Sigmoid colon (tissue), 7 donors: Measurements from ENCODE around the gene ADGRF1. TPM values are rescaled to one million over a fixed set of nuclear protein-coding genes. Genes with fewer than 3 reads are reported as not detected.
"Not testable (repeated sequence)": the region's sequence is repeated elsewhere in the genome, so short reads cannot be mapped to it uniquely, and the experiment has no call there.

ENCODE experiments used
- DNase-seq: peaks from one replicate; pipeline ENCODE4 v3.0.0-alpha.2; 2019
- H3K27ac ChIP-seq, 4 donors: fragments of 200-600 bp; sonication (generic); one replicate each; pipeline ENCODE4 v1.5.1; 2016 to 2019; ENCODE audit warnings: mild to moderate bottlenecking in 1 of 4
- H3K27me3 ChIP-seq, 3 donors: fragments of 200-600 bp; sonication (generic); one replicate each; pipeline ENCODE4 v1.5.1; 2019; ENCODE audit warnings: mild to moderate bottlenecking in 1 of 3
- H3K36me3 ChIP-seq, 4 donors: fragments of 200-600 bp; sonication (generic); one replicate each; pipeline ENCODE4 v1.5.1; 2016 to 2019
- H3K4me1 ChIP-seq, 4 donors: fragments of 200-600 bp; sonication (generic); one replicate each; pipeline ENCODE4 v1.5.1; 2017 to 2019
- H3K4me3 ChIP-seq, 4 donors: fragments of 200-600 bp; sonication (generic); one replicate each; pipeline ENCODE4 v1.5.1; 2017 to 2019; ENCODE audit warnings: mild to moderate bottlenecking in 2 of 4, moderate library complexity in 1 of 4
- H3K9me3 ChIP-seq, 4 donors: fragments of 200-600 bp in 3 of 4; sonication (generic) in 3 of 4; one replicate each; pipeline versions ENCODE4 v1.5.1 to v1.6.1; 2013 to 2019
- CTCF ChIP-seq, 4 experiments: fragments of 450-650 bp in 3 of 4; fragments of 200-600 bp in 1 of 4; IDR thresholded peaks; one replicate each; pipeline ENCODE4 v1.5.1; 2016 to 2019; ENCODE audit warnings: antibody characterized with exemption in 4 of 4, mild to moderate bottlenecking in 3 of 4, moderate library complexity in 2 of 4
- EP300 ChIP-seq, 4 donors: sonication (generic); formaldehyde crosslinking; IDR thresholded peaks; one replicate each; pipeline ENCODE4 v1.6.1; 2017; ENCODE audit warnings: antibody characterized with exemption in 4 of 4
- POLR2A ChIP-seq, 2 donors: fragments of 450-650 bp; IDR thresholded peaks; one replicate each; pipeline ENCODE4 v1.6.1; 2016; ENCODE audit warnings: antibody characterized with exemption in 2 of 2, mild to moderate bottlenecking in 2 of 2, moderate library complexity in 2 of 2
- POLR2AphosphoS5 ChIP-seq, 4 donors: sonication (generic); formaldehyde crosslinking; IDR thresholded peaks; one replicate each; pipeline ENCODE4 v1.6.1; 2017; ENCODE audit warnings: antibody characterized with exemption in 4 of 4
- WGBS, 2 donors: extraction: QIAGEN DNeasy Blood & Tissue Kit; methylation state at CpG; one replicate each; pipeline ENCODE4 v1.1.7; 2013; 5-methylcytosine and 5-hydroxymethylcytosine counted together
- intact Hi-C: fragments of 100-400 bp; cut with DNase I; formaldehyde crosslinking; loops from one replicate; pipeline ENCODE4 v1.15.1; 2023
- polyA plus RNA-seq, 3 donors: library from polyadenylated mRNA; stranded (reverse); fragments of 200-250 nt; gene quantifications; one replicate each; pipeline ENCODE4 v1.2.3, GENCODE V29; 2013
- total RNA-seq, 4 donors: library from RNA; depleted of rRNA; stranded (reverse); fragments of >200 nt; gene quantifications; one replicate each; pipeline ENCODE4 v1.1.0, GENCODE V29; 2016
- donor health status: healthy with polysubstance abuse.
- donor health status: Bipolar disorder and iron deficiency.
- donor health status: healthy.

ADGRF1 gene
- not detected for total RNA-seq
- 1 to 10 TPM in 1 of 3 donors, under 1 TPM in 1, not detected in 1; 0.46 to 1.0 TPM for polyA plus RNA-seq

DNA sequence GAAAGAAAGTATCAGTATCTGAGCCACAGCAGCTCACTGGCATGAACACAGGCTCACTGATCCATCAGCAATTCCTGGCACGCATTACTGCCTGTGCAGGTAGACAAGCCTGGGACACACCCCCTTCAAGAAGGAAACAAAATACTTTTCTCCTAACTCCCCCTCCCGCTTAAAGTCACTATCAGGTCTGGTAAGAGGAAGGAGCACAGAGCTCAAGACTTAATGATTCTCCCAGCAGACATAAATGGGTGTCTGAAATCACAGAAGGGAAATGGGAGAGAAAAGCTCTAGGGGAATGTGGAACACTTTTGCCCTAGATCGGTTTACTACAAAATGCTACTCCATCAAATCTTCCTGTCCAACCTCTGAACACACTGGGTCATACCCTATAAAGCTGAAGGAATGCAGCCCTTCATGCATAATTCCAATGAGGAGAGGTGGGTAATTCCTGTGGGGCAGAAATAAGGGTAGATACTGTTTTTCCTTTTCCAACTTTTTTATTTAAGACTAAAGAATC is at the start of gene ADGRF1:
TSS of gene ADGRF1 (minus strand) at position 58 of the 517 bp plus-strand sequence. CDS start 13,271 bp downstream, outside the sequence.
- H3K27me3 ChIP-seq = no peaks in the 10 kb centered on the region
- intact Hi-C loops = no loop called here
- no peak within 1 kb of the TSS for H3K27ac ChIP-seq
- WGBS, 2 donors = 32 to 71% methylated on average over 3 of the region's 3 CpGs
- H3K9me3 ChIP-seq = no peaks in the 10 kb centered on the region
- H3K36me3 ChIP-seq = no peaks in the 10 kb centered on the region
- TF ChIP-seq POLR2A (IDR thresholded peaks at IDR 0.05) (no peak), CTCF (IDR thresholded peaks at IDR 0.05) (no peak), EP300 (IDR thresholded peaks at IDR 0.05) (no peak), POLR2AphosphoS5 (IDR thresholded peaks at IDR 0.05) (no peak)
- peaks cover 0 to 4% (median 0%) of the 10 kb centered on the region in 4 donors for H3K4me1 ChIP-seq
- H3K4me3 ChIP-seq = no peak within 1 kb of the TSS
- no peak for DNase-seq

GRCh38 chr6:47090881-47091280 is 48.7 kb upstream of the ADGRF1 start:
- Histone ChIP-seq H3K27ac (no peak overlapping the region), H3K36me3 (no peaks in the 10 kb centered on the region), H3K27me3 (no peaks in the 10 kb centered on the region), H3K4me1 (peaks cover 0 to 23% (median 6%) of the 10 kb centered on the region in 4 donors), H3K4me3 (no peak overlapping the region), H3K9me3 (no peaks in the 10 kb centered on the region)
- intact Hi-C loops = no loop called here
- no peak for TF ChIP-seq CTCF (IDR thresholded peaks at IDR 0.05)
- TF ChIP-seq EP300 (IDR thresholded peaks at IDR 0.05) = no peak
- TF ChIP-seq POLR2AphosphoS5 (IDR thresholded peaks at IDR 0.05) = no peak
- TF ChIP-seq POLR2A (IDR thresholded peaks at IDR 0.05) = no peak
- DNase-seq = no peak
- 73 to 87% methylated on average over 6 of the region's 6 CpGs for WGBS, 2 donors

- intact Hi-C loops, H3K36me3 ChIP-seq, DNase-seq, H3K4me3 ChIP-seq, H3K27ac ChIP-seq, H3K27me3 ChIP-seq, H3K9me3 ChIP-seq: not testable (repeated sequence)
- peaks cover 0 to 33% (median 11%) of the 10 kb centered on the region in 4 donors for H3K4me1 ChIP-seq
- WGBS, 2 donors = 55 to 76% methylated on average over 4 of the region's 4 CpGs
These were observed 47.3 kb upstream of the ADGRF1 start for GRCh38 chr6:47089473-47089872.

DNA sequence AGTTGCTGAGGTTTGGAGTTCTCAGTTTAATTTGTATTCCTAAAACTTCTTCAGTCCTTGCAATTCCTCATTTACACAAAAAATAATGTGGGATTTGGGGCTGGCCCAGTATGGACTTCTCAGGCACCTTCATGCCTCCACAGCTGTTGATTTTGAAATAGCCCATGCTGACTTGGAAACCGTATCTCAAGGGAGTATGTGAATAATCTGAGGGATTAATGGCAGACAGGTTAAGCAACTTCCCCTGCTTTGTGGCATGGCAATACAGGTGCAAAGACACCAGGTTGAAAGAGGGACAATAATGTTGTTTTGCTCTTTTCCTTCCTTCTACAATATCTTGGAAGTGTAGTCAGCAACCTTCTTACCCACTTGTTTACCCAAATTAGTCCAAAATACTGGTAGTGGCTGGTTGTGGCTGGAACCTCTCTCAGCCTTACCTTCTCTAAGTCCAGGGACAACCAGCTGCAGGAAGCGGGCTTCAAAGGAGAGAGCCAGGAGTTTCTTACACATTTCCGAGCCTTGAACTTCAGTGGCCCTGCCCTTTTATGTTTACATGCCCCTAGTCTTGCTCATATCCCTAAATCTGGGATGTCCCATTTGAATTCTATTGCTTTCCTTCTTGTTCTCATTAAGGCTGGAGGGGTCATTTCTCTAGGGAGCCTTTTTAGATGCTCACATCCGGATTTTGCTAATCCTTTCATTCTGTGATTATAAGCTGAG is 44.1 kb upstream of the ADGRF1 start:
- H3K36me3 ChIP-seq = no peaks in the 10 kb centered on the region
- no peak overlapping the region for H3K27ac ChIP-seq
- no peaks in the 10 kb centered on the region for H3K27me3 ChIP-seq
- H3K4me3 ChIP-seq = no peak overlapping the region
- 80 to 89% methylated on average over 4 of the region's 4 CpGs for WGBS, 2 donors
- intact Hi-C loops = no loop called here
- H3K9me3 ChIP-seq = no peaks in the 10 kb centered on the region
- DNase-seq = no peak
- TF ChIP-seq POLR2A (IDR thresholded peaks at IDR 0.05) = no peak
- no peak for TF ChIP-seq EP300 (IDR thresholded peaks at IDR 0.05)
- TF ChIP-seq POLR2AphosphoS5 (IDR thresholded peaks at IDR 0.05) = no peak
- no peak for TF ChIP-seq CTCF (IDR thresholded peaks at IDR 0.05)
- peaks cover 0 to 40% (median 22%) of the 10 kb centered on the region in 4 donors for H3K4me1 ChIP-seq

- WGBS, 2 donors = 74 to 82% methylated on average over 2 of the region's 2 CpGs
- Histone ChIP-seq H3K27me3 (no peaks in the 10 kb centered on the region), H3K36me3 (no peaks in the 10 kb centered on the region), H3K4me1 (peaks cover 0 to 29% (median 22%) of the 10 kb centered on the region in 4 donors), H3K4me3 (no peak overlapping the region), H3K27ac (peak overlapping the region; percentile 41 to 79 (median 68)), H3K9me3 (no peaks in the 10 kb centered on the region)
- intact Hi-C loops = loop anchor here (5.0 kb wide), 1 partner anchor 158 kb away; no protein-coding TSS in a partner anchor
- TF ChIP-seq POLR2AphosphoS5 (IDR thresholded peaks at IDR 0.05) (no peak), CTCF (IDR thresholded peaks at IDR 0.05) (no peak), EP300 (IDR thresholded peaks at IDR 0.05) (no peak), POLR2A (IDR thresholded peaks at IDR 0.05) (no peak)
- no peak for DNase-seq
These were observed 42.5 kb upstream of the ADGRF1 start for GRCh38 chr6:47084610-47085009.
